K562 (cell line): ENCODE data around the gene ANKFN1.

Source experiments
- HLTF ChIP-seq: fragments of 450-650 bp; IDR thresholded peaks from 2 replicates; pipeline ENCODE4 v1.6.1; 2016
- POLR2A ChIP-seq: fragments of 450-650 bp; conservative IDR thresholded peaks from 2 replicates; pipeline ENCODE4 v1.6.1; 2016
- RAD51 ChIP-seq: fragments of 450-650 bp; IDR thresholded peaks from 2 replicates; pipeline ENCODE4 v1.7.1; 2016; ENCODE audit warnings: low read depth, mild to moderate bottlenecking, borderline replicate concordance
- RB1 ChIP-seq: fragments of 450-650 bp; IDR thresholded peaks from 2 replicates; pipeline ENCODE4 v1.6.1; 2017; ENCODE audit warnings: low read depth, mild to moderate bottlenecking
- TAF1 ChIP-seq: IDR thresholded peaks from 2 replicates; pipeline ENCODE4 v1.6.1; 2011; ENCODE audit warnings: mild to moderate bottlenecking, low read length, moderate library complexity; ENCODE audit not compliant: insufficient read depth, control insufficient read depth, severe bottlenecking; ENCODE audit errors: extremely low read depth
- ZNF133 ChIP-seq: fragments of 250-450 bp; sonication (Bioruptor Pico); IDR thresholded peaks from 2 replicates; pipeline ENCODE4 v1.4.0; 2020; ENCODE audit warnings: mild to moderate bottlenecking
- ZNF232 ChIP-seq: sonication (generic); formaldehyde crosslinking; IDR thresholded peaks from 2 replicates; pipeline ENCODE4 v1.8.0; 2022; ENCODE audit warnings: mild to moderate bottlenecking, missing genetic modification reagents
- ZNF263 ChIP-seq: sonication (generic); formaldehyde crosslinking; IDR thresholded peaks from 2 replicates; pipeline ENCODE4 v1.8.0; 2022; ENCODE audit warnings: mild to moderate bottlenecking, missing genetic modification reagents, borderline replicate concordance
- ZNF274 ChIP-seq: IDR thresholded peaks from 2 replicates; pipeline ENCODE4 v1.6.1; 2011; ENCODE audit warnings: low read depth, mild to moderate bottlenecking, low read length, moderate library complexity, borderline replicate concordance
- TF ChIP-seq, protein P1 (sequence below), 3 experiments: IDR thresholded peaks in 2 of 3; conservative IDR thresholded peaks in 1 of 3; 2 replicates each; pipeline ENCODE4 v1.5.1; 2011 to 2012; ENCODE audit warnings: low read length in 3 of 3, mild to moderate bottlenecking in 3 of 3, control low read depth in 2 of 3, improper control_type of control experiment in 1 of 3, inconsistent platforms in 1 of 3, low read depth in 1 of 3, mixed read lengths in 1 of 3, moderate library complexity in 1 of 3; ENCODE audit not compliant: insufficient read depth in 2 of 3
- TF ChIP-seq, protein P2 (sequence below): fragments of 450-650 bp; IDR thresholded peaks from 2 replicates; pipeline ENCODE4 v1.6.1; 2014; ENCODE audit warnings: low read depth, mild to moderate bottlenecking, moderate library complexity, borderline replicate concordance
- TF ChIP-seq, protein P3 (sequence below): fragments of 200-800 bp; sonication (Bioruptor generic); IDR thresholded peaks from 2 replicates; pipeline ENCODE4 v1.6.1; 2017; ENCODE audit warnings: missing genetic modification characterization, missing compliant biosample characterization

DNA sequence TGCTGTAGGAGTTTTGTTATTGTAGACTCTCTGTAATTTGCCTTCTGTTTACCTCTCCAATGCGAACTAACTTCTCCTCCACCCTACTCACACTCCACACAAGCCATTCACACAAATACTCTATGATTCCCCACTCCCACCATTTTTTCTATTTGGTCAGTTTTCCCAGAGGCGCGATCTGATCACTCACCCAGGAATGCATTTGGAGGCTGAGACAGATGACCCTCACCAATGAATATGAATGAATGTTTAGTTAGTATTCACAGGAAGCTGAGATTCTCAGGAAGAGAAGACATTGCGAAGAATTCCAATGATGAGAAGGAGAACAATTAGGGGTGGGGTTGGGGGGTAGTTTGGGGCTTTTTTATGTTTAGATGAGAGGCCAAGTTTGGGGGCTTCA, 10.5 kb upstream of the ANKFN1 start:
- TF ChIP-seq ZNF232 (CRISPR knock-in tag) (no peak), ZNF263 (no peak), POLR2A (no peak), ZNF133 (CRISPR knock-in tag) (no peak), ZNF274 (no peak), HLTF (no peak), RB1 (no peak), TAF1 (no peak), RAD51 (no peak)
- TF ChIP-seq, protein P1, sequence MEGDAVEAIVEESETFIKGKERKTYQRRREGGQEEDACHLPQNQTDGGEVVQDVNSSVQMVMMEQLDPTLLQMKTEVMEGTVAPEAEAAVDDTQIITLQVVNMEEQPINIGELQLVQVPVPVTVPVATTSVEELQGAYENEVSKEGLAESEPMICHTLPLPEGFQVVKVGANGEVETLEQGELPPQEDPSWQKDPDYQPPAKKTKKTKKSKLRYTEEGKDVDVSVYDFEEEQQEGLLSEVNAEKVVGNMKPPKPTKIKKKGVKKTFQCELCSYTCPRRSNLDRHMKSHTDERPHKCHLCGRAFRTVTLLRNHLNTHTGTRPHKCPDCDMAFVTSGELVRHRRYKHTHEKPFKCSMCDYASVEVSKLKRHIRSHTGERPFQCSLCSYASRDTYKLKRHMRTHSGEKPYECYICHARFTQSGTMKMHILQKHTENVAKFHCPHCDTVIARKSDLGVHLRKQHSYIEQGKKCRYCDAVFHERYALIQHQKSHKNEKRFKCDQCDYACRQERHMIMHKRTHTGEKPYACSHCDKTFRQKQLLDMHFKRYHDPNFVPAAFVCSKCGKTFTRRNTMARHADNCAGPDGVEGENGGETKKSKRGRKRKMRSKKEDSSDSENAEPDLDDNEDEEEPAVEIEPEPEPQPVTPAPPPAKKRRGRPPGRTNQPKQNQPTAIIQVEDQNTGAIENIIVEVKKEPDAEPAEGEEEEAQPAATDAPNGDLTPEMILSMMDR (IDR thresholded peaks at IDR 0.05 in 2 of 3, conservative IDR thresholded peaks at IDR 0.05 in 1 of 3; ENCODE audit: insufficient read depth in 2 of 3, low read depth in 1 of 3, low read length in 3 of 3) = no peak
- TF ChIP-seq, protein P2, sequence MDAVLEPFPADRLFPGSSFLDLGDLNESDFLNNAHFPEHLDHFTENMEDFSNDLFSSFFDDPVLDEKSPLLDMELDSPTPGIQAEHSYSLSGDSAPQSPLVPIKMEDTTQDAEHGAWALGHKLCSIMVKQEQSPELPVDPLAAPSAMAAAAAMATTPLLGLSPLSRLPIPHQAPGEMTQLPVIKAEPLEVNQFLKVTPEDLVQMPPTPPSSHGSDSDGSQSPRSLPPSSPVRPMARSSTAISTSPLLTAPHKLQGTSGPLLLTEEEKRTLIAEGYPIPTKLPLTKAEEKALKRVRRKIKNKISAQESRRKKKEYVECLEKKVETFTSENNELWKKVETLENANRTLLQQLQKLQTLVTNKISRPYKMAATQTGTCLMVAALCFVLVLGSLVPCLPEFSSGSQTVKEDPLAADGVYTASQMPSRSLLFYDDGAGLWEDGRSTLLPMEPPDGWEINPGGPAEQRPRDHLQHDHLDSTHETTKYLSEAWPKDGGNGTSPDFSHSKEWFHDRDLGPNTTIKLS = no peak
- TF ChIP-seq, protein P3, sequence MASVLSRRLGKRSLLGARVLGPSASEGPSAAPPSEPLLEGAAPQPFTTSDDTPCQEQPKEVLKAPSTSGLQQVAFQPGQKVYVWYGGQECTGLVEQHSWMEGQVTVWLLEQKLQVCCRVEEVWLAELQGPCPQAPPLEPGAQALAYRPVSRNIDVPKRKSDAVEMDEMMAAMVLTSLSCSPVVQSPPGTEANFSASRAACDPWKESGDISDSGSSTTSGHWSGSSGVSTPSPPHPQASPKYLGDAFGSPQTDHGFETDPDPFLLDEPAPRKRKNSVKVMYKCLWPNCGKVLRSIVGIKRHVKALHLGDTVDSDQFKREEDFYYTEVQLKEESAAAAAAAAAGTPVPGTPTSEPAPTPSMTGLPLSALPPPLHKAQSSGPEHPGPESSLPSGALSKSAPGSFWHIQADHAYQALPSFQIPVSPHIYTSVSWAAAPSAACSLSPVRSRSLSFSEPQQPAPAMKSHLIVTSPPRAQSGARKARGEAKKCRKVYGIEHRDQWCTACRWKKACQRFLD (CRISPR knock-in tag) = no peak
